Right hindlimb (tissue), 1 donor: ENCODE results near the gene VAX1.
"Not testable (repeated sequence)": the region's sequence is repeated elsewhere in the genome, so short reads cannot be mapped to it uniquely, and the experiment has no call there.

Experiments used
- DNase-seq: peaks from one replicate; pipeline ENCODE4 v3.0.0-alpha.2; 2018

The VAX1 gene

DNA sequence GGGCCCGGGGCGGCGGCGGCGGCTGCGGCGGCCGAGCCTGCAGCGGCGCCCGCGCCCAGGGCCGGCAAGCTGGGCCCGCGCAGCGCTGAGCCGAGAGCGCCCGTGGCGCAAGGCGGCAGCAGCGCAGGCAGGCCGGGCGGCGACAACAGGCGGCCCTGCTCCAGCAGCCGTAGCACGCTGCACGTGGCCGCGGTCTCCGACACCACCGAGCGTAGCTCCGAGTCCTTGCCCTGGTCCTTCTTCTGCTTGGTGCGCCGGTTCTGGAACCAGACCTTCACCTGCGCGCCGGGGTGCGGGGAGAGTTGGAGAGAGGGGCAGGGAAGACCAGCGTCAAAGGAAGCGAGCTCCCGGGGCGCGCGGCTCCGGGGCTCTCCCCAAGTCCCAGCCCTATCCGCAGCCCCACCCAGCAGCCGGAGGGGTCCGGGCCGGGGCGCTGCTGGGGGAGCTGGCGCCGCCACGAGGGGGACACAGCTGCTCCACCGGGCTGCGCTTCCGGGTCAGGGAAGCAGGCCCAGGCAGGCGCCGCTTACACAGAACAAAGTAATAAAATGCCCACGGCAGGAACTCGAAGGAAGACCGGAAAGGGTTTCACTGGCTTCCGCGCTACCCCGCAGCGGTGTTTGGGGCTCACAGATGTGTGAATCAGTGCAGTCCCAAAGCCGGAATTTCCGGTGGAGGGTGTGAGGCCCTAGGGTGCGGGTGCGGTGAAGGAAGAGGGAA lies 3.6 kb downstream of the VAX1 start:
- DNase-seq = no peak

DNA sequence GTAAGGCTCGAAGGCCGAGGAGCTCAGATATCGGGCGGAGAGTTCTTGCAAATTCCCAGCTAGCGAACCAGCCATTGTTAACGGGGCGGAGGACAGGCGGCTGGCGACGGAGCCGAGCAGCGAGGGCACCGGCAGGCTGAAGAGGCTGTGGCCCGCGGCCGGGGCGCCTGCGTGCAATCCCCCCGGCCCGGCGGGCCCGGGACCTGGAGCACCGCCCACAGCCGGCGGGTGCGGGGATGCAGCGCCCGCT lies 4.1 kb downstream of the VAX1 start:
- DNase-seq = no peak

GRCh38 chr10:117133273-117134055 lies 4.6 kb downstream of the VAX1 start:
- no peak for DNase-seq

- no peak for DNase-seq
Measured at GRCh38 chr10:117132751-117133231, 5.3 kb downstream of the VAX1 start.

- DNase-seq = no peak
Measured at GRCh38 chr10:117131376-117132327, 6.4 kb downstream of the VAX1 start.

DNA sequence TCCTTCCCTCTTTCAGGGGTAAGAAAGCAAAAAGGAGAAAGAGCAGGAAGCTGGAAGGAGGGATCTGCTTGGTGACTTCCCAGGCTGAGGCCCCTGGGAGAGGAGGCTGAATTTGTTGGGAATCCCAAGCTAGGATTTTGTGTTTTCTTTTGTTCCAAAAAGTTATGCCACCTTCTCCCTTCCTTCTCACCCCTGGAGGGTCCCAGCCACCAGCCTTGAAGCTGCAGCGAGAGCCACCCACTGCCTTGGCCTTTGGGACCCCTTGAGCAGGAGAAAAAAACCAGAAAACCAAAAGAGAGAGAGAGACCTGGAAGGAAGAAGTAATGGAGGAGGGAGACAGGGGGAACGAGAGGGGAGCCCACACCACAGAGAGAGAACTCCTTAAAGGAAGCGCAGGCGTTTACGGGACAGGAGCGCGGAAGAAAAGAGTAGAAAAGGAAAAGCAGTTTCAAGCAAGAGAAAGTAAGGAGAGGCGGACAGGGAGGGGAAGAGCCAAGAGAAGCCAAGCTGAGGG lies 7.2 kb downstream of the VAX1 start:
- DNase-seq = no peak

DNA sequence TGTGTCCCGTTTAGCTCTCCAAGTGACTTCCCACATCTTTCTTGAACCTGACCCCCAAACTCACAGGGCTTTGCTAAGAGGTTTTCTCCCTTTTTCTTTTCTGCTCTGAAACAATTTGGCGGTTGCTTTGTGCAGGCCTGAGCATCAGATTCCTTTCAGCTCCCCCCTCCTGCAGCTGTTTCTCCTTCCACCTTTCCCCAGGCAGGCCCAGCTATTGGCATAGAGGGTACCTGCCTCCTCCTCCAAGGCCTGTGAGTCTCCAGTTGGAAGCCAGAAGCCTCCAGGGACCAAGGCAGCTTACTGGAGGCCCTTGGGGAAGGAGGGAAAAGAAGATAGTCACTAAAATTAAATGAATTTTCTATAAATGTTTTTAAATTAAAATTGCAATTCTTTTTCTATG lies 7.7 kb downstream of the VAX1 start:
- DNase-seq = no peak

GRCh38 chr10:117126645-117127044 lies 11.4 kb downstream of the VAX1 start:
- not testable (repeated sequence) for DNase-seq

DNA sequence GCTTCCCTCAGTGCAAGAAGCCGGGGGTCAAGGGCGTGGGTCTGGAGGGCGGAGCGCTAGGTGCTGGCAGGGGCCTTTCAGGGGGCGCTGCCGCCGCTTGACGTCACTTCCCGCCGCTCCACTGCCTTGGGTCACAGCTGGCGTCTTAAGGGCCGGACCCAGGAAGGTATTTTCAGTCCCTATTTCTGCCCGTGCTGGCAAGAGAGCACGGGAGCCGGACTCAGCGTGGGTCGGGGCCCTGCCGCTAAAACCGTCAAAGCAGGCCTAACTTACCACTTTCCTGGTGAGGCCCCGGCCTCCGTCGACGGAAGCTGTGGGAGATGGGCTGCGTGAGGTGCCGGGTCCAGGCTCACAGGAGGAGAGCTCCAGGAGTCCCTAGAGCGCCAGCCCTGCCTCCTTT lies 12.0 kb downstream of the VAX1 start:
- DNase-seq = no peak

DNA sequence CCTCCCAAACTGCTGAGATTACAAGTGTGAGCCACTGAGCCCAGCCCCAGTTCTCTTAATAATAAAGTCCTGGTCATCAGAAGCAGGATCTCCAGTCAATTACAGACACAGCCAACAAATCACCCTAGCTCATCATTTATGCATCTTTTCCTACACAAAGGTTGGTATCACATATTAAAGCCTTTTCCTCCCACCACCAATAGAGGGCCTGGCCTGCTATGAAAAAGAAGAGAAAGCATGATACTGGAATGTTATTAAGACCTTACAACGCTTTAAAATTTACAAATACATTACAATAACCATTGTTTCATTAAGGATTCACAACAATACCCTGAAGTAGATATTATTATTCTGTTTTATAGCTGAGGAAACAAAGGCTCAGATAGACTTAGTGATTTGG lies 25.9 kb downstream of the VAX1 start:
- DNase-seq = no peak

GRCh38 chr10:117107238-117107637 lies 30.8 kb downstream of the VAX1 start:
- DNase-seq = no peak

DNA sequence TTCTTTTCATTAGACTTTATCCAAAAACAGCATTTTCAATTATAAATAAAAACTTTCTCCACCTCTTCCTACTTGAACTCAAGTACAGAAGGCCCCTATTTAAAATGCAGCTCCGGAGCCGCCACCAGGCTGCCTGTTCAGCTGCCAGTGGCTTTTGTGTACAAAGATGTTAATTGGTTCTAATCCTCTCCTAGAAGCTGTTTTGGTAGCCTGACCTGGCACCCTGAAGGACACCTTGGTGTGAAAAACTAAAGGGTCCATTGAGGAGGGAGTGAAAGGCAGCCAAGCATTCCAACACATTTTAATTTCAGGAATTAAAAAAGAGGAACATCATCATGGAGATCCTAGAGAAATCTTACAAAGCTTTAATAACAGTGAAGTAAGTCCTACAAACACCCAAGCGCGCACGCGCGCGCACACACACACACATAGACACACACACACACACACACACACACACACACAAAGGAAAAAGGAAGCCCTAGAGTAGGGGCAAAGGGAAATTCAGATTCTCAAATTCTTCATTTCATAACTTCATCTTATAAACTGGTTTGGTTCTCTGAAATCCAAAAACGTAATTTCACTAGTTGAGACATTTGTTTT lies 41.4 kb downstream of the VAX1 start:
- no peak for DNase-seq

- no peak for DNase-seq
Measured at GRCh38 chr10:117094856-117095255, 43.2 kb downstream of the VAX1 start.

GRCh38 chr10:117092386-117092785 lies 45.7 kb downstream of the VAX1 start:
- DNase-seq = no peak

GRCh38 chr10:117090834-117091233 lies 47.2 kb downstream of the VAX1 start:
- DNase-seq = no peak

DNA sequence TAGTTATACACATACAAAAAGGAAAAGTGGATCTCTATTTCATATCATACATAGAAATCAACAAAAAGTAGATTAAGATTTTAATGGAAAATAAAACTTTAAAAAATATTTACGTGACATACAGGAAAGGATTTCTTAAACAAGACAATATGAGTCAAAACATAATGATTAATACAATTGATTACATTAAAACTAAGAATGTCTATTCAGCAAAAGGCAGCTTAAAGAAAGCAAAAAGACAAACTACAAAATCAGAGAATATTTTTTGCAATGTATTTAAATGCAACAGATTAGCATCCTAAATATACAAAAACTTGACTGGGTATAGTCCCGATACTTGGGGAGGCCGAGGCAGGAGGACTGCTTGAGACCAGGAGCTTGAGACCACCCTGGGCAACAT lies 50.5 kb downstream of the VAX1 start:
- DNase-seq = no peak

- no peak for DNase-seq
Measured at GRCh38 chr10:117086546-117086945, 51.5 kb downstream of the VAX1 start.

GRCh38 chr10:117084421-117085246 lies 53.4 kb downstream of the VAX1 start:
- not testable (repeated sequence) for DNase-seq
